ENCODE results near the gene NFIB. TPM values are rescaled to one million over a fixed set of nuclear protein-coding genes. Genes with fewer than 3 reads are reported as not detected.

The NFIB gene
- total and polyA plus RNA-seq, 2 of the 13 experiments (the other 11 are each of a cell fraction or from before 2014, with no cell fraction given) = 0.98 to 4.6 TPM

GRCh38 chr9:14301583-14302021, 12.3 kb downstream of the NFIB start:
- BruUV-seq (replicated peaks) = no TSS peak
- Histone ChIP-seq H3K36me3 (replicated peaks in 1 of 2; ENCODE audit: control insufficient read depth in 1 of 2, insufficient read depth in 2 of 2, low read length in 2 of 2) (no peaks in the 10 kb centered on the region), H2AFZ (ENCODE audit: low read length) (no peak overlapping the region), H3K9ac (ENCODE audit: insufficient read depth, low read depth, low read length) (no peak overlapping the region), H3K4me1 (ENCODE audit: insufficient read depth, low read length) (peaks cover 41% of the 10 kb centered on the region), H3K4me2 (ENCODE audit: low read depth, low read length) (no peak overlapping the region), H3K9me3 (ENCODE audit: low read length) (no peaks in the 10 kb centered on the region), H3K4me3 (replicated peaks in 1 of 3; ENCODE audit: insufficient read depth in 1 of 3, low read depth in 2 of 3, low read length in 3 of 3) (no peak overlapping the region), H3K27me3 (ENCODE audit: control insufficient read depth in 1 of 2, insufficient read depth in 2 of 2, low read length in 2 of 2) (no peaks in the 10 kb centered on the region), H4K20me1 (ENCODE audit: insufficient read depth, low read length) (no peaks in the 10 kb centered on the region), H3K27ac (ENCODE audit: extremely low read length, insufficient read depth, low read length) (peak overlapping the region; percentile 35), H3K79me2 (ENCODE audit: insufficient read depth, low read length) (no peaks in the 10 kb centered on the region)
- ATAC-seq = no peak
- intact Hi-C loops (cut with micrococcal nuclease; ENCODE audit: unreplicated experiment) (no loop called here), in situ Hi-C loops (cut with HindIII; ENCODE audit: extremely low pct_ligation_motif_present, low pct_unique_long_range_greater_than_20kb) (no loop called here)
- TF ChIP-seq THRA (CRISPR knock-in tag; IDR thresholded peaks at IDR 0.05; ENCODE audit: borderline replicate concordance) (peak; percentile 62; the same call in 1 of the 2 replicates), GPN1 (CRISPR knock-in tag; IDR thresholded peaks at IDR 0.05; ENCODE audit: borderline replicate concordance) (no peak), ARID5B (CRISPR knock-in tag; IDR thresholded peaks at IDR 0.05) (0 out of 2 replicates have a peak, but pooled peaks have one; percentile 11), RARA (CRISPR knock-in tag; IDR thresholded peaks at IDR 0.05) (peak; percentile 65), RXRB (CRISPR knock-in tag; IDR thresholded peaks at IDR 0.05; ENCODE audit: borderline replicate concordance) (0 out of 2 replicates have a peak, but pooled peaks have one; percentile 21), ZNF263 (CRISPR knock-in tag; IDR thresholded peaks at IDR 0.05) (peak; percentile 22; the same call in 1 of the 2 replicates), SOX13 (IDR thresholded peaks at IDR 0.05) (no peak), SOX13 (CRISPR knock-in tag; conservative IDR thresholded peaks at IDR 0.05 in 1 of 2, IDR thresholded peaks at IDR 0.05 in 1 of 2) (0 out of 4 replicates have a peak, but pooled peaks of 1 of the 2 experiments have one; percentile 7), ZNF234 (CRISPR knock-in tag; conservative IDR thresholded peaks at IDR 0.05) (no peak)
- no peak for FAIRE-seq
- WGBS (ENCODE audit: low lambda C conversion rate) = 41% methylated on average over 1 of the region's 1 CpG
- ChIA-PET CTCF (ENCODE audit: low intra/inter-chr PET ratio, low total read pairs) (no interaction called here), POLR2A (no interaction called here)
- no peak for DNase-seq (ENCODE audit: low spot score)

All from HepG2 (cell line).